GM23338 (cell line): Measurements from ENCODE around the gene CUX1. TPM values are rescaled to one million over a fixed set of nuclear protein-coding genes. Genes with fewer than 3 reads are reported as not detected.

Experiments
- ATAC-seq: fragments of 200-7000 bp; cut with Tn5 transposase; 3 replicates; pipeline ENCODE4 v1.9.1; 2020
- DNase-seq: peaks from one replicate; pipeline ENCODE4 v3.0.0-alpha.2; 2015; ENCODE audit warnings: low spot score
- H2AFZ ChIP-seq: fragments of 200-600 bp; sonication (generic); 2 replicates; pipeline ENCODE4 v1.8.0; 2016; ENCODE audit warnings: antibody characterized with exemption, mild to moderate bottlenecking, moderate library complexity
- H3F3A ChIP-seq: fragments of 200-600 bp; sonication (generic); replicated peaks from 2 replicates; pipeline ENCODE4 v1.8.0; 2017; ENCODE audit warnings: antibody characterized with exemption, mixed run types, low read depth
- H3K27ac ChIP-seq: fragments of 200-600 bp; sonication (generic); 2 replicates; pipeline ENCODE4 v1.6.1; 2016; ENCODE audit warnings: low read depth
- H3K27me3 ChIP-seq: fragments of 200-600 bp; sonication (generic); 2 replicates; pipeline ENCODE4 v1.8.0; 2016; ENCODE audit warnings: mild to moderate bottlenecking, mixed run types, moderate library complexity; ENCODE audit not compliant: insufficient read depth
- H3K36me3 ChIP-seq: fragments of 200-600 bp; sonication (generic); 2 replicates; pipeline ENCODE4 v1.8.0; 2016; ENCODE audit warnings: mild to moderate bottlenecking; ENCODE audit not compliant: insufficient read depth
- H3K4me1 ChIP-seq: fragments of 200-600 bp; sonication (generic); 2 replicates; pipeline ENCODE4 v1.8.0; 2016; ENCODE audit warnings: mild to moderate bottlenecking, moderate library complexity; ENCODE audit not compliant: insufficient read depth
- H3K4me2 ChIP-seq: fragments of 200-600 bp; sonication (generic); 2 replicates; pipeline ENCODE4 v1.7.1; 2017; ENCODE audit warnings: mixed run types
- H3K4me3 ChIP-seq: fragments of 200-600 bp; sonication (generic); 2 replicates; pipeline ENCODE4 v1.6.1; 2016; ENCODE audit warnings: mixed run types
- H3K79me2 ChIP-seq: fragments of 200-600 bp; sonication (generic); replicated peaks from 2 replicates; pipeline ENCODE4 v1.8.0; 2017; ENCODE audit warnings: mild to moderate bottlenecking; ENCODE audit not compliant: insufficient read depth
- H3K9me2 ChIP-seq: fragments of 200-600 bp; sonication (generic); 2 replicates; pipeline ENCODE4 v1.8.0; 2017; ENCODE audit not compliant: insufficient read depth
- H4K20me1 ChIP-seq: fragments of 200-600 bp; sonication (generic); replicated peaks from 2 replicates; pipeline ENCODE4 v1.8.0; 2017; ENCODE audit warnings: mild to moderate bottlenecking; ENCODE audit not compliant: insufficient read depth
- H3K27ac Mint-ChIP-seq: 2 replicates; pipeline ENCODE4 v1.8.0; 2020; ENCODE audit warnings: inconsistent platforms, mild to moderate bottlenecking, moderate library complexity, mixed read lengths
- H3K27me3 Mint-ChIP-seq: 3 replicates; pipeline ENCODE4 v1.8.0; 2022; ENCODE audit warnings: low read depth, mild to moderate bottlenecking, moderate library complexity, mixed read lengths, inconsistent platforms; ENCODE audit not compliant: insufficient read depth, poor library complexity
- H3K36me3 Mint-ChIP-seq: 3 replicates; pipeline ENCODE4 v1.8.0; 2021; ENCODE audit warnings: low read depth, mild to moderate bottlenecking, inconsistent platforms, moderate library complexity, mixed read lengths
- H3K4me1 Mint-ChIP-seq: 3 replicates; pipeline ENCODE4 v1.8.0; 2020; ENCODE audit warnings: mild to moderate bottlenecking, inconsistent platforms, mixed read lengths
- H3K4me3 Mint-ChIP-seq: 3 replicates; pipeline ENCODE4 v1.8.0; 2021; ENCODE audit warnings: moderate library complexity, mild to moderate bottlenecking, inconsistent platforms, mixed read lengths
- H3K9me3 Mint-ChIP-seq: 3 replicates; pipeline ENCODE4 v1.8.0; 2020; ENCODE audit warnings: moderate library complexity, mild to moderate bottlenecking, inconsistent platforms, mixed read lengths
- CREB1 ChIP-seq: fragments of 250-450 bp; sonication (Bioruptor Pico); IDR thresholded peaks from 2 replicates; pipeline ENCODE4 v1.5.0; 2020; ENCODE audit warnings: low read depth, mild to moderate bottlenecking, moderate library complexity
- ETS1 ChIP-seq: IDR thresholded peaks from 2 replicates; pipeline ENCODE4 v1.6.1; 2016; ENCODE audit warnings: antibody characterized with exemption
- EZH2 ChIP-seq: fragments of 200-600 bp; sonication (generic); IDR thresholded peaks from one replicate; pipeline ENCODE4 v1.8.0; 2017; ENCODE audit warnings: antibody characterized with exemption, mild to moderate bottlenecking, low read depth; ENCODE audit not compliant: unreplicated experiment
- EZH2phosphoT487 ChIP-seq: fragments of 200-600 bp; sonication (generic); IDR thresholded peaks from one replicate; pipeline ENCODE4 v1.8.1; 2018; ENCODE audit warnings: antibody characterized with exemption; ENCODE audit not compliant: unreplicated experiment
- JUNB ChIP-seq: IDR thresholded peaks from one replicate; pipeline ENCODE4 v1.6.1; 2016; ENCODE audit warnings: antibody characterized with exemption; ENCODE audit not compliant: unreplicated experiment
- NANOG ChIP-seq: IDR thresholded peaks from 2 replicates; pipeline ENCODE4 v1.6.1; 2016; ENCODE audit warnings: antibody characterized with exemption, borderline replicate concordance
- POLR2AphosphoS5 ChIP-seq: IDR thresholded peaks from 2 replicates; pipeline ENCODE4 v1.6.1; 2016; ENCODE audit warnings: antibody characterized with exemption, low read depth
- REST ChIP-seq: IDR thresholded peaks from one replicate; pipeline ENCODE4 v1.6.1; 2018; ENCODE audit warnings: antibody characterized with exemption; ENCODE audit not compliant: unreplicated experiment
- STAT1 ChIP-seq: IDR thresholded peaks from one replicate; pipeline ENCODE4 v1.6.1; 2016; ENCODE audit warnings: antibody characterized with exemption; ENCODE audit not compliant: unreplicated experiment
- ZNF114 ChIP-seq: fragments of 250-450 bp; sonication (Bioruptor Pico); IDR thresholded peaks from 2 replicates; pipeline ENCODE4 v1.5.0; 2020; ENCODE audit warnings: mild to moderate bottlenecking, moderate library complexity
- ZNF331 ChIP-seq: fragments of 250-450 bp; sonication (Bioruptor Pico); IDR thresholded peaks from 2 replicates; pipeline ENCODE4 v1.5.0; 2020; ENCODE audit warnings: low read depth, mild to moderate bottlenecking, moderate library complexity
- polyA plus RNA-seq: library from polyadenylated mRNA; unstranded; fragments of >200 nt; fragmentation: Nextera tagmentation; extraction: Ambion mirVana; gene quantifications from 2 replicates; pipeline ENCODE4 v1.2.1, GENCODE V29; 2016
- total RNA-seq: library from RNA; depleted of rRNA; stranded (reverse); fragments of >200 nt; shearing (Covaris generic); gene quantifications from 2 replicates; pipeline ENCODE4 v1.2.3, GENCODE V29; 2014
- TF ChIP-seq, protein P1 (sequence below), 2 experiments: fragments of 200-600 bp in 1 of 2; sonication (generic) in 1 of 2; conservative IDR thresholded peaks; 2 replicates each; pipeline versions ENCODE4 v1.5.1 to v1.6.1; 2016 to 2017; ENCODE audit warnings: antibody characterized with exemption in 2 of 2, low read depth in 2 of 2, mild to moderate bottlenecking in 2 of 2, moderate library complexity in 1 of 2

CUX1 gene
- total and polyA plus RNA-seq, 2 experiments from 2014 or later, result 49.9 to 64.0 TPM

DNA sequence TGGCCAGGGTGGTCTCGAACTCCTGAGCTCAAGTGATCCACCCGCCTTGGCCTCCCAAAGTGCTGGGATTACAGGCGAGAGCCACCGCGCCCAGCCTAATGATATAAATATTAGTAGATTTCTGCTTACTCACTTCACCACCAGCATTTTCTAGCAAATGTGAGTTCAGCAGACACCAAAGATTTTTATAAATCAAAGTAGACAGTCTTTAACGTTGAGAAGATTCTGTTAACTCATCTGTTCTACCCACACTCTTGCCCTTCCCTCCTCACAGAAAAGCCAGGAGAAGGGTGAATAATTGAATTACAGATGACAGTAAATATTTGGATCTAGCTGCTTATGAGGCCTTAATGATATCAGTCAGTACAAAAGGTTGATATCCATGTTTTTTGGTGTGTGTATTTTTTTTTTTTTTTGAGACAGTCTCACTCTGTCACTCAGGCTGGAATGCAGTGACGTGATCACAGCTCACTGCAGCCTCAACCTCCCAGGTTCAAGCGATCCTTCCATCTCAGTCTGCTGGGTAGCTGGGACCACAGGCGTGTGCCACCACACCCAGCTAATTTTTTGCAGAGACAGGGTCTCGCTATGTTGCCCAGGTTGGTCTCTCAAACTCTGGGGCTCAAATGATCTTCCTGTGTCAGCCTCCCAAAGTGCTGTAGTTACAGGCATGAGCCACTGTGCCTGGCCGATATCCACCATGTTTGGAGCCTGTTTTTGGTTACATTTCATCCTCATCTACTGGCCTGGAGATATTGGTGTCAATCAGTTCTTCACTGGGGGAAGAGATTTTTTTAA, 120.5 kb downstream of the CUX1 start (continued):
- no peak for TF ChIP-seq ETS1
- TF ChIP-seq ZNF331, result no peak
- TF ChIP-seq STAT1, result no peak
- TF ChIP-seq NANOG, result no peak
- no peak for TF ChIP-seq REST
- TF ChIP-seq EZH2phosphoT487, result no peak
- no peak for TF ChIP-seq ZNF114 (CRISPR knock-in tag)
- TF ChIP-seq EZH2, result no peak
- TF ChIP-seq, protein P1, sequence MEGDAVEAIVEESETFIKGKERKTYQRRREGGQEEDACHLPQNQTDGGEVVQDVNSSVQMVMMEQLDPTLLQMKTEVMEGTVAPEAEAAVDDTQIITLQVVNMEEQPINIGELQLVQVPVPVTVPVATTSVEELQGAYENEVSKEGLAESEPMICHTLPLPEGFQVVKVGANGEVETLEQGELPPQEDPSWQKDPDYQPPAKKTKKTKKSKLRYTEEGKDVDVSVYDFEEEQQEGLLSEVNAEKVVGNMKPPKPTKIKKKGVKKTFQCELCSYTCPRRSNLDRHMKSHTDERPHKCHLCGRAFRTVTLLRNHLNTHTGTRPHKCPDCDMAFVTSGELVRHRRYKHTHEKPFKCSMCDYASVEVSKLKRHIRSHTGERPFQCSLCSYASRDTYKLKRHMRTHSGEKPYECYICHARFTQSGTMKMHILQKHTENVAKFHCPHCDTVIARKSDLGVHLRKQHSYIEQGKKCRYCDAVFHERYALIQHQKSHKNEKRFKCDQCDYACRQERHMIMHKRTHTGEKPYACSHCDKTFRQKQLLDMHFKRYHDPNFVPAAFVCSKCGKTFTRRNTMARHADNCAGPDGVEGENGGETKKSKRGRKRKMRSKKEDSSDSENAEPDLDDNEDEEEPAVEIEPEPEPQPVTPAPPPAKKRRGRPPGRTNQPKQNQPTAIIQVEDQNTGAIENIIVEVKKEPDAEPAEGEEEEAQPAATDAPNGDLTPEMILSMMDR (conservative IDR thresholded peaks at IDR 0.05; ENCODE audit: low read depth in 2 of 2), result no peak
- TF ChIP-seq JUNB, result no peak

- no peaks in the 10 kb centered on the region for H3K27me3 ChIP-seq
- H2AFZ ChIP-seq, result no peak overlapping the region
- no peaks in the 10 kb centered on the region for H4K20me1 ChIP-seq
- ATAC-seq, result no peak
- H3F3A ChIP-seq, result peaks cover 9% of the 10 kb centered on the region
- DNase-seq, result no peak
- peaks cover 16% of the 10 kb centered on the region for H3K36me3 Mint-ChIP-seq
- H3K4me3 Mint-ChIP-seq, result no peak overlapping the region
- peaks cover 66% of the 10 kb centered on the region for H3K79me2 ChIP-seq
- peaks cover 56% of the 10 kb centered on the region for H3K4me1 ChIP-seq
- no peak overlapping the region for H3K4me2 ChIP-seq
- H3K9me2 ChIP-seq, result no peaks in the 10 kb centered on the region
- H3K4me3 ChIP-seq, result no peak overlapping the region
- H3K27me3 Mint-ChIP-seq, result peaks cover 29% of the 10 kb centered on the region
- peaks cover 69% of the 10 kb centered on the region for H3K4me1 Mint-ChIP-seq
- H3K27ac ChIP-seq, result no peak overlapping the region
- H3K36me3 ChIP-seq, result no peaks in the 10 kb centered on the region
- H3K9me3 Mint-ChIP-seq, result peaks cover 5% of the 10 kb centered on the region; the same call in 1 of the 3 replicates
- no peak overlapping the region for H3K27ac Mint-ChIP-seq
- TF ChIP-seq STAT1, result no peak
- TF ChIP-seq CREB1 (CRISPR knock-in tag), result no peak
- TF ChIP-seq NANOG, result no peak
- no peak for TF ChIP-seq POLR2AphosphoS5
- no peak for TF ChIP-seq ZNF114 (CRISPR knock-in tag)
- no peak for TF ChIP-seq ETS1
- TF ChIP-seq, protein P1 (conservative IDR thresholded peaks at IDR 0.05; ENCODE audit: low read depth in 2 of 2), result no peak
- TF ChIP-seq JUNB, result no peak
Observed at GRCh38 chr7:101939136-101939695, 121.8 kb downstream of the CUX1 start.
